HepG2 (cell line): Measurements from ENCODE around the gene RPTOR. TPM values are rescaled to one million over a fixed set of nuclear protein-coding genes. Genes with fewer than 3 reads are reported as not detected.

Source experiments
- ATAC-seq: fragments of 200-7000 bp; cut with Tn5 transposase; 3 replicates; pipeline ENCODE4 v1.9.1; 2020; ENCODE audit warnings: mild to moderate bottlenecking, moderate library complexity
- BruUV-seq: library from RNA; stranded (reverse); fragments of 400-500 nt; replicated peaks from 2 replicates; lab custom pipeline; 2021; lab: Mats Ljungman, UMichigan
- CTCF ChIA-PET: fragments of 300-600 bp; formaldehyde crosslinking; extraction: SDS; loops from one replicate; lab custom pipeline; 2021; ENCODE audit warnings: low total read pairs, inconsistent platforms, low intra/inter-chr PET ratio; lab: Yijun Ruan, JAX
- POLR2A ChIA-PET: fragments of 350-600 bp; sonication (Branson Sonifier 250); formaldehyde crosslinking; loops from one replicate; lab custom pipeline; 2020; ENCODE audit warnings: antibody characterized with exemption, inconsistent platforms; lab: Yijun Ruan, JAX
- DNase-seq: peaks from one replicate; pipeline ENCODE4 v3.0.0-alpha.2; 2015; ENCODE audit warnings: low spot score
- FAIRE-seq: peaks from 3 replicates; lab custom pipeline; 2011; peaks lifted over from hg19 to GRCh38; lab: Jason Lieb, UNC
- H2AFZ ChIP-seq: one replicate; pipeline ENCODE4 v1.6.1; 2011; ENCODE audit warnings: low read length, inconsistent platforms
- H3K27ac ChIP-seq: fragments of 300-600 bp; 3 replicates; pipeline ENCODE4 v1.8.0; 2011; ENCODE audit warnings: mixed run types, mild to moderate bottlenecking, mixed read lengths, low read length, inconsistent platforms; ENCODE audit not compliant: insufficient read depth; ENCODE audit errors: extremely low read length
- H3K27me3 ChIP-seq, 2 experiments: fragments of 200-600 bp in 1 of 2; 2 replicates in 1 of 2; 3 replicates in 1 of 2; pipeline versions ENCODE4 v1.6.0 to v1.8.0; 2011; ENCODE audit warnings: low read length in 2 of 2, mild to moderate bottlenecking in 2 of 2, moderate library complexity in 2 of 2, inconsistent platforms in 1 of 2; ENCODE audit not compliant: insufficient read depth in 2 of 2, control insufficient read depth in 1 of 2
- H3K36me3 ChIP-seq, 2 experiments: fragments of 200-600 bp in 1 of 2; replicated peaks in 1 of 2; 2 replicates in 1 of 2; 3 replicates in 1 of 2; pipeline versions ENCODE4 v1.5.1 to v1.8.0; 2011; ENCODE audit warnings: low read length in 2 of 2, inconsistent platforms in 1 of 2; ENCODE audit not compliant: insufficient read depth in 2 of 2, control insufficient read depth in 1 of 2
- H3K4me1 ChIP-seq: 2 replicates; pipeline ENCODE4 v1.5.1; 2012; ENCODE audit warnings: low read length, inconsistent platforms; ENCODE audit not compliant: insufficient read depth
- H3K4me2 ChIP-seq: 2 replicates; pipeline ENCODE4 v1.6.0; 2011; ENCODE audit warnings: low read depth, low read length, inconsistent platforms
- H3K4me3 ChIP-seq, 3 experiments: fragments of 200-600 bp in 1 of 3; sonication (generic), shearing (Covaris generic) in 1 of 3; replicated peaks in 1 of 3; 2 replicates each; pipeline ENCODE4 v1.5.1; 2011 to 2016; ENCODE audit warnings: low read length in 3 of 3, inconsistent platforms in 2 of 3, low read depth in 2 of 3, mild to moderate bottlenecking in 2 of 3, control low read depth in 1 of 3, mixed read lengths in 1 of 3; ENCODE audit not compliant: insufficient read depth in 1 of 3
- H3K79me2 ChIP-seq: one replicate; pipeline ENCODE4 v1.6.1; 2011; ENCODE audit warnings: low read length, inconsistent platforms; ENCODE audit not compliant: insufficient read depth
- H3K9ac ChIP-seq: 2 replicates; pipeline ENCODE4 v1.6.0; 2011; ENCODE audit warnings: mild to moderate bottlenecking, low read depth, low read length, inconsistent platforms; ENCODE audit not compliant: insufficient read depth
- H3K9me3 ChIP-seq: 2 replicates; pipeline ENCODE4 v1.5.1; 2012; ENCODE audit warnings: mild to moderate bottlenecking, low read length
- H4K20me1 ChIP-seq: 2 replicates; pipeline ENCODE4 v1.6.0; 2011; ENCODE audit warnings: inconsistent platforms, mild to moderate bottlenecking, low read length, moderate library complexity; ENCODE audit not compliant: insufficient read depth
- ATM ChIP-seq: fragments of 450-650 bp; IDR thresholded peaks from 2 replicates; pipeline ENCODE4 v1.7.1; 2017; ENCODE audit warnings: mild to moderate bottlenecking, borderline replicate concordance
- HOXA3 ChIP-seq: sonication (generic); formaldehyde crosslinking; IDR thresholded peaks from 2 replicates; pipeline ENCODE4 v1.5.0; 2020; ENCODE audit warnings: missing genetic modification reagents
- RBFOX2 ChIP-seq: fragments of 200-400 bp; formaldehyde crosslinking; IDR thresholded peaks from 2 replicates; pipeline ENCODE4 v1.6.1; 2017; ENCODE audit warnings: low read depth, mild to moderate bottlenecking, low read length
- RBM22 ChIP-seq: fragments of 200-400 bp; formaldehyde crosslinking; optimal IDR thresholded peaks from 2 replicates; pipeline ENCODE3; 2017; ENCODE audit warnings: mild to moderate bottlenecking, low read length, moderate library complexity
- RCOR2 ChIP-seq: IDR thresholded peaks from 2 replicates; pipeline ENCODE4 v1.6.1; 2016; ENCODE audit warnings: missing biosample characterization, missing genetic modification reagents
- SMAD1 ChIP-seq: sonication (generic); formaldehyde crosslinking; IDR thresholded peaks from 2 replicates; pipeline ENCODE4 v1.4.0; 2020; ENCODE audit warnings: missing genetic modification reagents, low read depth, mild to moderate bottlenecking, borderline replicate concordance
- ZNF607 ChIP-seq: sonication (generic); formaldehyde crosslinking; IDR thresholded peaks from 2 replicates; pipeline ENCODE4 v1.5.1; 2020; ENCODE audit warnings: missing genetic modification reagents, mild to moderate bottlenecking, borderline replicate concordance
- WGBS: methylation state at CpG from one replicate; pipeline ENCODE4 v1.1.6; 2017; ENCODE audit warnings: low lambda C conversion rate; 5-methylcytosine and 5-hydroxymethylcytosine counted together
- in situ Hi-C: cut with HindIII; loops from 2 replicates; pipeline ENCODE4 v1.10.0; 2017; ENCODE audit warnings: low pct_unique_long_range_greater_than_20kb; ENCODE audit not compliant: extremely low pct_ligation_motif_present
- intact Hi-C: fragments of 100-400 bp; cut with micrococcal nuclease; formaldehyde crosslinking; loops from one replicate; pipeline ENCODE4 v1.10.0; 2022; ENCODE audit not compliant: unreplicated experiment
- polyA plus RNA-seq, 8 experiments: library from polyadenylated mRNA; depleted of rRNA in 3 of 8; stranded (reverse) in 7 of 8; unstranded in 1 of 8; fragments of >200 nt; fragmentation: Illumina TruSeq in 4 of 8; extraction: Trizol in 4 of 8; gene quantifications; 2 replicates each; pipeline versions ENCODE4 v1.2.1 to v1.2.3, GENCODE V29; 2011 to 2016; ENCODE audit warnings: low read depth in 4 of 8, missing spikeins in 1 of 8, mixed read lengths in 1 of 8; ENCODE audit not compliant: insufficient read depth in 1 of 8
- total RNA-seq, 5 experiments: library from RNA; depleted of rRNA; stranded (reverse); fragments of >200 nt; fragmentation: Illumina TruSeq; extraction: Trizol; gene quantifications; 2 replicates each; pipeline ENCODE4 v1.2.3, GENCODE V29; 2016; ENCODE audit warnings: low read depth in 1 of 5
- TF ChIP-seq, protein P1 (sequence below), 2 experiments: sonication (generic) in 1 of 2; formaldehyde crosslinking in 1 of 2; IDR thresholded peaks; 2 replicates each; pipeline versions ENCODE4 v1.4.0 to v1.6.1; 2016 to 2020; ENCODE audit warnings: borderline replicate concordance in 1 of 2, low read depth in 1 of 2, mild to moderate bottlenecking in 1 of 2, missing genetic modification reagents in 1 of 2

RPTOR gene
- total and polyA plus RNA-seq, 2 of the 13 experiments (the other 11 are each of a cell fraction or from before 2014, with no cell fraction given): 6.6 to 25.3 TPM

DNA sequence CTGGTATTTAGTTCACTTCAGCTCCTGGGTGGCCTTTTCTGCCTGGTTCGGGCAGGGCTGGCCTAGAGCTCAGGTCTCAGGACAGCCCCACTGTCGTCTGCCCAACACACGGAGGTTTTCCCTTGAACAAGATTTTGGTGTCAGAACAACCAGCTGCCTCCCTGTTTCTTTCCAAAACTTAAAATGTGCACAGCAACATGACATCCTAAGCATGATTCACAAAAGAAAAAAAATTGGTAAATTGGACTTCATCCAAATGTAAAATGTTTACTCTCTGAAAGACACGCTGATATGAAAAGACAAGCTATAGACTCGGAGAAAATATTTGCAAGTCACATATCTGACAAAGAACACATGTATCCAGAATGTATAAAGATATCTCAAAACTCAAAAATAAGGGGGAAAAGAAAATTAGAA lies 249.2 kb downstream of the RPTOR start (continued):
- TF ChIP-seq, protein P1, sequence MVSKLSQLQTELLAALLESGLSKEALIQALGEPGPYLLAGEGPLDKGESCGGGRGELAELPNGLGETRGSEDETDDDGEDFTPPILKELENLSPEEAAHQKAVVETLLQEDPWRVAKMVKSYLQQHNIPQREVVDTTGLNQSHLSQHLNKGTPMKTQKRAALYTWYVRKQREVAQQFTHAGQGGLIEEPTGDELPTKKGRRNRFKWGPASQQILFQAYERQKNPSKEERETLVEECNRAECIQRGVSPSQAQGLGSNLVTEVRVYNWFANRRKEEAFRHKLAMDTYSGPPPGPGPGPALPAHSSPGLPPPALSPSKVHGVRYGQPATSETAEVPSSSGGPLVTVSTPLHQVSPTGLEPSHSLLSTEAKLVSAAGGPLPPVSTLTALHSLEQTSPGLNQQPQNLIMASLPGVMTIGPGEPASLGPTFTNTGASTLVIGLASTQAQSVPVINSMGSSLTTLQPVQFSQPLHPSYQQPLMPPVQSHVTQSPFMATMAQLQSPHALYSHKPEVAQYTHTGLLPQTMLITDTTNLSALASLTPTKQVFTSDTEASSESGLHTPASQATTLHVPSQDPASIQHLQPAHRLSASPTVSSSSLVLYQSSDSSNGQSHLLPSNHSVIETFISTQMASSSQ (IDR thresholded peaks at IDR 0.05; ENCODE audit: low read depth): no peak
- TF ChIP-seq, protein P1 (CRISPR knock-in tag; IDR thresholded peaks at IDR 0.05; ENCODE audit: borderline replicate concordance): no peak

DNA sequence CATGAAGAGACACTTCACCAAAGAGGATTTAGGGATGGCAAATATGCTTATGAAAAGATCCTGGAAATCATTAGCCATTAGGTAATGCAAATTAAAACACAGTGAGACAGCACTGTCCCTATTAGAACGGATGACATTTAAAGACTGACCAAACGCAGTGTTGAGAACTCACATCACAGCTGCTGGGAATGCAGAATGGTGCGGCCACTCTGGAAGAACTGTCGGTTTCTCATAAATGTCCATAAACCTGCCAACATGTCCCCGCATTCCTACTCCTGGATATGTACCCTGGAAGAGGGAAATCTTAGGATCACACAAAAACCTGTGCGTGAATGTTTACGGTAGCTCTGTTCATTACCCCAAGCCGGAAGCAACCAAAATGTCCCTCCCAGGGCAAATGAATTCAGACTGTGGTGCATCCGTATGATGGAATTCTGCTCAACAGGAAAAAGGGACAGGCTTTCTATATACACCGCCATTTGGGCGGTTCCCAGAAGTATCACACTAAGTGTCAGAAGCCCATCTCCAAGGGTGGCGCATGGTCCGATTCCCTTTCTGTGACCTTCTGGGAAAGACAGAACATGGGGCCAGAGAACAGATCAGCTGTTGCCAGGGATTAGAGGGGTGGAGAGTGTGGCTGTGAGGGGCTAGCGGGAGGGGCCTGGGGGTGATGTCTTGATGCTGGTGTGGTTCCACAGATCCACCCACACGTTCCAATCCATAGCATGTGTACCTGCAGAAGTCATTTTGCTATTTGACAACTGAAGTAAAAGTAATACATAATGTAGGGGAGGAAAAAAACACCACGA lies 249.8 kb downstream of the RPTOR start:
- CTCF ChIA-PET: no interaction called here
- no peaks in the 10 kb centered on the region for H3K9me3 ChIP-seq
- H3K4me2 ChIP-seq: no peak overlapping the region
- no TSS peak for BruUV-seq
- H3K36me3 ChIP-seq: peaks cover 11 to 45% of the 10 kb centered on the region in 2 experiments; a peak in 4 of 5 replicates
- FAIRE-seq (no peak), ATAC-seq (no peak), DNase-seq (no peak)
- H4K20me1 ChIP-seq: no peaks in the 10 kb centered on the region
- intact Hi-C loops (no loop called here), in situ Hi-C loops (no loop called here)
- H3K9ac ChIP-seq: no peak overlapping the region
- H3K27ac ChIP-seq: no peak overlapping the region
- H3K27me3 ChIP-seq: no peaks in the 10 kb centered on the region
- WGBS: 97% methylated on average over 16 of the region's 16 CpGs
- H3K4me1 ChIP-seq: peaks cover 31% of the 10 kb centered on the region
- no peak overlapping the region for H3K4me3 ChIP-seq
- TF ChIP-seq RBFOX2 (no peak), HOXA3 (CRISPR knock-in tag) (no peak), RCOR2 (CRISPR knock-in tag) (no peak), RBM22 (peak; percentile 23), ATM (no peak), SMAD1 (no peak), ZNF607 (CRISPR knock-in tag) (no peak)
- no peak overlapping the region for H2AFZ ChIP-seq
- POLR2A ChIA-PET: no interaction called here
- no peaks in the 10 kb centered on the region for H3K79me2 ChIP-seq
